HepG2 (cell line): ENCODE results near the gene UCK2. TPM values are rescaled to one million over a fixed set of nuclear protein-coding genes. Genes with fewer than 3 reads are reported as not detected.

Source experiments
- ESRRA ChIP-seq: sonication (generic); formaldehyde crosslinking; IDR thresholded peaks from 2 replicates; pipeline ENCODE4 v1.5.1; 2020; ENCODE audit warnings: mild to moderate bottlenecking, low read depth, missing genetic modification reagents
- KDM6A ChIP-seq: IDR thresholded peaks from 2 replicates; pipeline ENCODE4 v1.6.1; 2016; ENCODE audit warnings: low read depth
- MAZ ChIP-seq, 2 experiments: sonication (generic) in 1 of 2; formaldehyde crosslinking in 1 of 2; IDR thresholded peaks; 2 replicates each; pipeline versions ENCODE4 v1.5.0 to v1.6.1; 2012 to 2020; ENCODE audit warnings: low read depth in 2 of 2, mild to moderate bottlenecking in 2 of 2, borderline replicate concordance in 1 of 2, improper control_type of control experiment in 1 of 2, low read length in 1 of 2, missing genetic modification reagents in 1 of 2, moderate library complexity in 1 of 2
- MBNL3 ChIP-seq: fragments of 250-450 bp; sonication (Bioruptor Pico); conservative IDR thresholded peaks from 2 replicates; pipeline ENCODE4 v1.8.0; 2022; ENCODE audit warnings: mild to moderate bottlenecking, inconsistent platforms
- NKX3-1 ChIP-seq: sonication (generic); formaldehyde crosslinking; IDR thresholded peaks from 2 replicates; pipeline ENCODE4 v1.5.0; 2020; ENCODE audit warnings: missing genetic modification reagents
- PRDM10 ChIP-seq: sonication (generic); formaldehyde crosslinking; IDR thresholded peaks from 2 replicates; pipeline ENCODE4 v1.4.0; 2020; ENCODE audit warnings: low read depth, missing genetic modification reagents
- RAD21 ChIP-seq: fragments of 450-650 bp; formaldehyde crosslinking; IDR thresholded peaks from 2 replicates; pipeline ENCODE4 v1.5.0; 2020; ENCODE audit warnings: mild to moderate bottlenecking
- RXRA ChIP-seq: sonication (generic); formaldehyde crosslinking; IDR thresholded peaks from 2 replicates; pipeline ENCODE4 v1.5.1; 2020; ENCODE audit warnings: missing genetic modification reagents
- TEAD2 ChIP-seq: sonication (generic); formaldehyde crosslinking; IDR thresholded peaks from 2 replicates; pipeline ENCODE4 v1.9.0; 2021; ENCODE audit warnings: missing genetic modification reagents
- ZBTB40 ChIP-seq, 2 experiments: fragments of 450-650 bp in 1 of 2; sonication (generic) in 1 of 2; formaldehyde crosslinking in 1 of 2; IDR thresholded peaks; 2 replicates each; pipeline versions ENCODE4 v1.6.1 to v1.8.0; 2016 to 2022; ENCODE audit warnings: antibody characterized with exemption in 1 of 2, mild to moderate bottlenecking in 1 of 2, missing genetic modification reagents in 1 of 2
- ZNF10 ChIP-seq: sonication (generic); formaldehyde crosslinking; IDR thresholded peaks from 2 replicates; pipeline ENCODE4 v1.4.0; 2020; ENCODE audit warnings: mild to moderate bottlenecking, low read depth, missing genetic modification reagents, borderline replicate concordance
- ZNF234 ChIP-seq: sonication (generic); formaldehyde crosslinking; conservative IDR thresholded peaks from 2 replicates; pipeline ENCODE4 v1.5.1; 2020; ENCODE audit warnings: mild to moderate bottlenecking, missing genetic modification reagents
- ZNF3 ChIP-seq: IDR thresholded peaks from 2 replicates; pipeline ENCODE4 v1.7.0; 2017; ENCODE audit warnings: inconsistent platforms
- ZNF644 ChIP-seq: IDR thresholded peaks from 2 replicates; pipeline ENCODE4 v1.6.1; 2016; ENCODE audit warnings: low read depth
- ZNF839 ChIP-seq: sonication (generic); formaldehyde crosslinking; IDR thresholded peaks from 2 replicates; pipeline ENCODE4 v1.4.0; 2020; ENCODE audit warnings: missing genetic modification reagents, mild to moderate bottlenecking, borderline replicate concordance
- polyA plus RNA-seq, 8 experiments: library from polyadenylated mRNA; depleted of rRNA in 3 of 8; stranded (reverse) in 7 of 8; unstranded in 1 of 8; fragments of >200 nt; fragmentation: Illumina TruSeq in 4 of 8; extraction: Trizol in 4 of 8; gene quantifications; 2 replicates each; pipeline versions ENCODE4 v1.2.1 to v1.2.3, GENCODE V29; 2011 to 2016; ENCODE audit warnings: low read depth in 4 of 8, missing spikeins in 1 of 8, mixed read lengths in 1 of 8; ENCODE audit not compliant: insufficient read depth in 1 of 8
- total RNA-seq, 5 experiments: library from RNA; depleted of rRNA; stranded (reverse); fragments of >200 nt; fragmentation: Illumina TruSeq; extraction: Trizol; gene quantifications; 2 replicates each; pipeline ENCODE4 v1.2.3, GENCODE V29; 2016; ENCODE audit warnings: low read depth in 1 of 5
- TF ChIP-seq, protein P1 (sequence below): sonication (generic); formaldehyde crosslinking; IDR thresholded peaks from 2 replicates; pipeline ENCODE4 v1.5.0; 2020; ENCODE audit warnings: missing genetic modification reagents, mild to moderate bottlenecking, borderline replicate concordance

The UCK2 gene
- total and polyA plus RNA-seq, 2 of the 13 experiments (the other 11 are each of a cell fraction or from before 2014, with no cell fraction given): 64.3 to 78.0 TPM

DNA sequence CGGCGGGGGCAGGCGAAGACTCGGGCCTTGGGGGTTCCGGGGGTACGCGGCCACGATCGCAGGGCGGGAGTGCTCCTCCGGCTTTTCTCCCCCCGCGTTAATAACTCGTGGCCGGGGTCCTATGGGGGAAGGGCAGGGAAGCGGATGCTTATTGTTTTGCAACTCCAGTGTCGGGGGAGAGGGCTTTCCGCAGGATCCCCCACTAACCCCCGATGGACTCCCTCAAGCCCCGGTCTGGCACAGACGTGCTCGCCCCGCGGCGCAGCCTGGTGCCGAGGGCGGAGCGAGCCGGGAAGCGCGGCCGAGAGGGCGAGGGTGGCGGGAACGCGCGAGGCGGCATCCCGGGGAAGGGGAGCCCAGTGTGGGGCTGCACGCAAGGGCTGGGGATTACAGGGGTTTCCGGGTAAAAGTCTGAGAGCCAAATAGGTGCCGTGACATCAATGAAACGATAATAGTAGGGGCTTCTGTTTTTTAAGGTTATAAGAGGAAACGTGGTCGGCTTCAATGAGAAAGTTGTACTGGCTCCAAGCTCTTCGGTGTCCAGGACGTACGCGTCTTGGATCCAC lies 772 bp downstream of the UCK2 start (continued):
- TF ChIP-seq PRDM10 (0 out of 2 replicates have a peak, but pooled peaks have one; percentile 54), ZNF10 (CRISPR knock-in tag) (no peak), TEAD2 (no peak), ZNF3 (CRISPR knock-in tag) (no peak), ESRRA (no peak), MBNL3 (CRISPR knock-in tag) (no peak), MAZ (IDR thresholded peaks at IDR 0.05; ENCODE audit: borderline replicate concordance, low read depth, low read length) (peak; percentile 12; the same call in 1 of the 2 replicates), MAZ (CRISPR knock-in tag; IDR thresholded peaks at IDR 0.05; ENCODE audit: low read depth) (no peak), NKX3-1 (CRISPR knock-in tag) (no peak), ZNF644 (CRISPR knock-in tag) (no peak), ZBTB40 (IDR thresholded peaks at IDR 0.05) (no peak), ZBTB40 (CRISPR knock-in tag; IDR thresholded peaks at IDR 0.05) (no peak), RXRA (CRISPR knock-in tag) (0 out of 2 replicates have a peak, but pooled peaks have one; percentile 20), KDM6A (no peak), RAD21 (CRISPR knock-in tag) (no peak; the same call in none of the 2 replicates), ZNF234 (no peak), ZNF839 (CRISPR knock-in tag) (no peak)
- TF ChIP-seq, protein P1, sequence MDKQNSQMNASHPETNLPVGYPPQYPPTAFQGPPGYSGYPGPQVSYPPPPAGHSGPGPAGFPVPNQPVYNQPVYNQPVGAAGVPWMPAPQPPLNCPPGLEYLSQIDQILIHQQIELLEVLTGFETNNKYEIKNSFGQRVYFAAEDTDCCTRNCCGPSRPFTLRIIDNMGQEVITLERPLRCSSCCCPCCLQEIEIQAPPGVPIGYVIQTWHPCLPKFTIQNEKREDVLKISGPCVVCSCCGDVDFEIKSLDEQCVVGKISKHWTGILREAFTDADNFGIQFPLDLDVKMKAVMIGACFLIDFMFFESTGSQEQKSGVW (CRISPR knock-in tag): no peak
